Nephron (organoid): Measurements from ENCODE around the gene SLC6A3.

Experiments used
- H3K27ac Mint-ChIP-seq, 3 experiments: 2 replicates each; pipeline ENCODE4 v1.8.0; 2020; ENCODE audit warnings: mixed read lengths in 3 of 3, mild to moderate bottlenecking in 2 of 3, moderate library complexity in 1 of 3
- H3K27me3 Mint-ChIP-seq: 2 replicates; pipeline ENCODE4 v1.8.0; 2021; ENCODE audit warnings: low read depth, mild to moderate bottlenecking, moderate library complexity, mixed read lengths
- H3K36me3 Mint-ChIP-seq: 2 replicates; pipeline ENCODE4 v1.8.0; 2020; ENCODE audit warnings: low read depth, mixed read lengths
- H3K4me1 Mint-ChIP-seq: 2 replicates; pipeline ENCODE4 v1.8.0; 2020; ENCODE audit warnings: mixed read lengths
- H3K4me3 Mint-ChIP-seq, 3 experiments: 2 replicates each; pipeline ENCODE4 v1.8.0; 2020; ENCODE audit warnings: mild to moderate bottlenecking in 3 of 3, mixed read lengths in 3 of 3, moderate library complexity in 2 of 3
- H3K9me3 Mint-ChIP-seq: 2 replicates; pipeline ENCODE4 v1.8.0; 2020; ENCODE audit warnings: mixed read lengths
- CTCF ChIP-seq, 3 experiments: fragments of 200-600 bp; sonication (generic); IDR thresholded peaks; one replicate each; pipeline ENCODE4 v1.5.0; 2021; ENCODE audit warnings: antibody characterized with exemption in 3 of 3; ENCODE audit not compliant: unreplicated experiment in 3 of 3

SLC6A3 gene

GRCh38 chr5:1471997-1472963 is 27.0 kb upstream of the SLC6A3 start:
- Mint-ChIP-seq H3K4me3 (no peak overlapping the region), H3K4me1 (no peaks in the 10 kb centered on the region), H3K9me3 (no peaks in the 10 kb centered on the region), H3K27me3 (no peaks in the 10 kb centered on the region), H3K27ac (no peak overlapping the region), H3K36me3 (peaks cover 28% of the 10 kb centered on the region)
- TF ChIP-seq CTCF (IDR thresholded peaks at IDR 0.05; ENCODE audit: unreplicated experiment in 3 of 3) = no peak

- Mint-ChIP-seq H3K27me3 (no peaks in the 10 kb centered on the region), H3K36me3 (peaks cover 31% of the 10 kb centered on the region), H3K9me3 (no peaks in the 10 kb centered on the region), H3K4me1 (no peaks in the 10 kb centered on the region), H3K27ac (no peak overlapping the region), H3K4me3 (no peak overlapping the region)
- no peak for TF ChIP-seq CTCF (IDR thresholded peaks at IDR 0.05; ENCODE audit: unreplicated experiment in 3 of 3)
Measured at GRCh38 chr5:1471240-1471853, 26.1 kb upstream of the SLC6A3 start.

GRCh38 chr5:1470762-1471211 is 25.5 kb upstream of the SLC6A3 start:
- H3K4me3 Mint-ChIP-seq = no peak overlapping the region
- no peak for TF ChIP-seq CTCF (IDR thresholded peaks at IDR 0.05; ENCODE audit: unreplicated experiment in 3 of 3)
- no peaks in the 10 kb centered on the region for H3K4me1 Mint-ChIP-seq
- peaks cover 33% of the 10 kb centered on the region for H3K36me3 Mint-ChIP-seq
- H3K9me3 Mint-ChIP-seq = no peaks in the 10 kb centered on the region
- H3K27ac Mint-ChIP-seq = no peak overlapping the region
- H3K27me3 Mint-ChIP-seq = no peaks in the 10 kb centered on the region

- no peak for TF ChIP-seq CTCF (IDR thresholded peaks at IDR 0.05; ENCODE audit: unreplicated experiment in 3 of 3)
- Mint-ChIP-seq H3K4me1 (no peaks in the 10 kb centered on the region), H3K27ac (no peak overlapping the region), H3K27me3 (no peaks in the 10 kb centered on the region), H3K4me3 (no peak overlapping the region), H3K36me3 (peaks cover 43% of the 10 kb centered on the region), H3K9me3 (no peaks in the 10 kb centered on the region)
Measured at GRCh38 chr5:1468629-1469527, 23.6 kb upstream of the SLC6A3 start.

GRCh38 chr5:1468247-1468612 is 23.0 kb upstream of the SLC6A3 start:
- H3K4me1 Mint-ChIP-seq = no peaks in the 10 kb centered on the region
- no peak overlapping the region for H3K27ac Mint-ChIP-seq
- no peaks in the 10 kb centered on the region for H3K27me3 Mint-ChIP-seq
- H3K4me3 Mint-ChIP-seq = no peak overlapping the region
- H3K36me3 Mint-ChIP-seq = peaks cover 44% of the 10 kb centered on the region
- no peaks in the 10 kb centered on the region for H3K9me3 Mint-ChIP-seq
- peak; percentile 38 to 67 (median 54) for TF ChIP-seq CTCF (IDR thresholded peaks at IDR 0.05; ENCODE audit: unreplicated experiment in 3 of 3)
